Stimulated activated naive CD4-positive, alpha-beta T cell treated with Interleukin-2 at 50 U/mL for 16 hours (primary cell): ENCODE measurements around the gene MAGEF1.

Source experiments
- DNase-seq: peaks from one replicate; lab custom pipeline; 2025; lab: John Stamatoyannopoulos, UW

Gene MAGEF1

GRCh38 chr3:184669578-184669977, 42.3 kb downstream of the MAGEF1 start:
- no peak for DNase-seq

GRCh38 chr3:184666442-184666841, 45.4 kb downstream of the MAGEF1 start:
- no peak for DNase-seq

GRCh38 chr3:184665101-184665500, 46.8 kb downstream of the MAGEF1 start:
- DNase-seq = no peak

DNA sequence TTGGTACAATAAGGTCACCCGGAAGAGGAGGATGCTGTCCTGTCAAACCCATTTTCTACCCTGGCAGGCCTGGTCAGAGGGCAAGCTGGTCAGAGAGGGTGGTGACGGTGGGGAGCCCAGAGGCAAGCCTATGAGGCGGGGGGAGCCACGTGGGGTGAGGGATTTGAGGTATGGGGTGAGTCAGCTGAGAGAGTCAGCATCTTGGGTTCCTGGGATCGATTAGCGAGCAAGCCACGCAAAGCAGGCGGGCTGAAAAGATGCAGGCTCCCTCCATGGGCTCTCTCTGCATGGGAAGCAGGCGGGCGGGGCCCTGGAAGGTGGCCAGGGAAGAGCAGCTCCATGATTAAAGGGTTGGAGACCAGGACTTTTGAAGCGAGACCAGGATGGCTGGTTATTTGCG, 48.1 kb downstream of the MAGEF1 start:
- DNase-seq = no peak

DNA sequence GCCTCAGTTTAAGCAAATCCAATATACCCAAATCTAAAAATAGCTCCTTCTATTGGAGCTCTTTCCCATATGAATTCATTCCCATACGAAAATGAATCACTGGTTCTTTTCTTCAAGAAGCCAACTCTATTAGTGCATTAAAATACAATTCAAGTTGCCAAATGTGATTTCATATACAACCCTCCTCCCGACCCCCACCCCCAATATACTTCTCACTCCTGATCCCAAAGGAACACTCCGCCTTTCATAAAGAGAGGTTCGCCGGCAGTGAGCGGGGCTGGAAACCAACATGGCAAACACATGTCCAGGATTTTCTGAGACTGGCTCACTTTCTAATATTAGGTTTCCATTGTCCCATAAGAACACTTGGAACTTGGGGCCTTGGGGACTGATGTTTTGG, 48.5 kb downstream of the MAGEF1 start:
- DNase-seq = no peak

GRCh38 chr3:184662187-184662586, 49.7 kb downstream of the MAGEF1 start:
- no peak for DNase-seq

DNA sequence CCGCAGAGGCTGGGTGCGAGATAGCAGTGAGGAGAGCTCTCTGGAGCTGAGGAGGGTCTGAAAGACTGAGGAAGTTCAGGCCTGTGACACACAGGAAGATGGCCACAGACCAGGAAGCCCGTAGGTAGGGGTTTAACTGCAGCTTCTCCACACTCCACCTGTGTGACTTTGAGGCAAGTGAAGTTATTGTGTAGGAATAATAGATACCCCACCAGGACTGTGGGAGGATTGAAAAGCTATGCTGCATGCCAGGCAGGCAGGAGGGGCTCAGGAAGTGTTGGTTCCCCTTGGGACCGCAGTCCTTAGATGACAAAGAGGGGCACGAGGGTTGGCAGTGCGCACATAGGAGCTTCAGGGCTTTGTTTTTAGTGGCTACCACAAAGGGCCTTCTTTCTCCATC, 50.9 kb downstream of the MAGEF1 start:
- DNase-seq = no peak
